Activated T-helper 2 cell treated with anti-CD3 and anti-CD28 coated beads, Interferon-gamma antibody, Interleukin-2, Interleukin-4, amounts not matched to agents 10 μg/mL and 5 μg/mL and 100 μg/mL, durations not matched to agents 14 hours and 24 hours and 36 hours (primary cell): ENCODE measurements around the gene BNIPL. TPM values are rescaled to one million over a fixed set of nuclear protein-coding genes. Genes with fewer than 3 reads are reported as not detected.
A peak's percentile ranks its signal among the peaks of the same experiment; 100 is the strongest.

Experiments used
- DNase-seq: peaks from one replicate; pipeline ENCODE4 v3.0.0; 2021; ENCODE audit warnings: low spot score
- H3K27ac Mint-ChIP-seq: one replicate; pipeline ENCODE4 v1.8.0; 2021; ENCODE audit warnings: mixed read lengths
- H3K27me3 Mint-ChIP-seq: one replicate; pipeline ENCODE4 v1.8.0; 2021; ENCODE audit warnings: low read depth, mixed read lengths
- H3K36me3 Mint-ChIP-seq: one replicate; pipeline ENCODE4 v1.8.0; 2021; ENCODE audit warnings: low read depth, mixed read lengths
- H3K4me1 Mint-ChIP-seq: one replicate; pipeline ENCODE4 v1.8.0; 2021; ENCODE audit warnings: low read depth, mixed read lengths
- H3K4me3 Mint-ChIP-seq: one replicate; pipeline ENCODE4 v1.8.0; 2021; ENCODE audit warnings: low read depth, mild to moderate bottlenecking, moderate library complexity, mixed read lengths
- H3K9me3 Mint-ChIP-seq: one replicate; pipeline ENCODE4 v1.8.0; 2021; ENCODE audit warnings: mixed read lengths
- intact Hi-C: fragments of 100-400 bp; cut with micrococcal nuclease; formaldehyde crosslinking; loops from one replicate; pipeline ENCODE4 v1.15.1; 2023
- total RNA-seq: library from RNA; stranded (reverse); gene quantifications from 2 replicates; pipeline ENCODE4 v1.2.3, GENCODE V29; 2022

Gene BNIPL
- total RNA-seq, 1 donor from 2014 or later, result 1.5 TPM

DNA sequence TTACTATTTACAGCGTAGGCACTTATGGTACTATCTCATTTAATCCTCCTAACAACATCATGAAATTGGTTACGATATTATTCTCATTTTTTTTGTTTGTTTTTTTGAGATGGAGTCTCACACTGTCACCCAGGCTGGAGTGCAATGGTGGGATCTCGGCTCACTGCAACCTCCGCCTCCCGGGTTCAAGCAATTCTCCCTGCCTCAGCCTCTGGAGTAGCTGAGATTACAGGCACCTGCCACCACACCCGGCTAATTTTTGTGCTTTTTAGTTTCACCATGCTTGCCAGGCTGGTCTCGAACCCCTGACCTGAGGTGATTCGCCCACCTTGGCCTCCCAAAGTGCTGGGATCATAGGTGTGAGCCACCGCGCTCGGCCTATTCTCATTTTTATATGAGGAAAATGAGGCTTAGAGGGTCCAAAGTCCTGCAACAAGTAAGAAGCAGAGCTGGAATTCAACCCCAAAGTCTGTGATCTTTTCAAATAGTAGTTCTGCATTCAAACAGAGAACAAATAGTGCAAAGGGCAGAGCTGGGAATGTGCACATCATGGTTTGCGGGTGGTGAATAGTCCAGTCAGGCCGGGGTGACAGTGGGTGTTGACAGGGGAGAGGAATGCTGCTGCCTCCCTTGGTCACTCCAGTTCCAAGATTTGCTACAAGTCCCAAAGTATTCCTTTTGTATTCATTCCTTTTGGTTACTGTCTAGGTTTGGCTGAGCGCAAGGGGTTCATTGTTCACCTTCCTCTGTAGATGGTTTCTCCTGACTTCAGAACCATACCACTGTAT is 23.5 kb upstream of the BNIPL start:
- H3K4me1 Mint-ChIP-seq, result peaks cover 20% of the 10 kb centered on the region
- no peak overlapping the region for H3K4me3 Mint-ChIP-seq
- H3K36me3 Mint-ChIP-seq, result peaks cover 7% of the 10 kb centered on the region
- no peaks in the 10 kb centered on the region for H3K9me3 Mint-ChIP-seq
- DNase-seq, result no peak
- intact Hi-C loops, result no loop called here
- no peaks in the 10 kb centered on the region for H3K27me3 Mint-ChIP-seq
- H3K27ac Mint-ChIP-seq, result no peak overlapping the region

DNA sequence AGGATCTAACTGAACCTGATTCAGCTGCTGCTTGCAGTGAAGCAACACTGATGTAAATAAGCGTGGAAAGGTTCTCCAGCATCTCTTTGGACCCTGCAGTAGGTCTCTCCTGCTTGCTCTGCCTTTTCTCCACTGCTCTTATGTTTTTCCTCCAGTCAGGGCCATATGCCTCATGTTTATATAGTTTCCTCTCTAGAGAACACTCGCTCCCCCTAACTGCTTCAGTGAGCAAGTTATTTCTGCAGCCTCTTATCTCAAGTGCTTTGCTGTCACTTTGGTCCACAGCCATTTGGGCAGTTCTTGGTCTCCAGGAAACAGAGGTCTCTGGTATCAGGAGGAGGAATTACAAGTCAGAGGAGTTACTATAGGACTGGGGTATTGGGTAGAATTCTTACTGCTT is 22.9 kb upstream of the BNIPL start:
- Mint-ChIP-seq H3K27me3 (no peaks in the 10 kb centered on the region), H3K27ac (no peak overlapping the region), H3K4me3 (no peak overlapping the region), H3K4me1 (peaks cover 15% of the 10 kb centered on the region), H3K36me3 (peaks cover 10% of the 10 kb centered on the region), H3K9me3 (no peaks in the 10 kb centered on the region)
- intact Hi-C loops, result no loop called here
- no peak for DNase-seq

DNA sequence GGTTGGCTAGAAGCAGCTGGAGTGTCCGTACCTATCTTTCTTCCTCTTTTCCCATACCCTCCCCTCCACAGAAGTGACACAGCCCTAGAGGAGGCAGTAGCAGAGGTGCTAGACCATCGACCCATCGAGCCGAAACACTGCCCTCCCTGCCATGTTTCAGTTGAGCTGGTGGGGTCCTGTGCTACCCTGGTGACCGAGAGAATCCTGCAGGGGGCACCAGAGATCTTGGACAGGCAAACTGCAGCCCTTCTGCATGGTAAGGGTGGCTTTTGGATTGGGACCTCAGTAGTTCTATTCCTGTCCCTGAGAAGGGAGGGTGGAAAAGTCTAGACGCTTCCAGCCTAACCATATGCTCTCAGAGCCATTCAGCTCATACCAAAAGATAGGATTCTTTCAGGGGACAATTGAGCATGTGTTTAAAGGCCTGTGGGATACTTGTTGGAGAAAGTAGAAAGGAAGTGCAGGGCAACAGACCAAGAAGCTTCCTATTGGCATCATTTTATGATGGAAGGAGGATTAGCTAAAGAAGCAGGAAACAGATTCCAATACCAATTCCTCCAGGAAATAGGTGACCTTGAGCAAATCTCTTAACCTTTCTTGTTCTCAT is 11.7 kb upstream of the BNIPL start:
- Mint-ChIP-seq H3K4me1 (peaks cover 5% of the 10 kb centered on the region), H3K36me3 (peaks cover 33% of the 10 kb centered on the region), H3K27me3 (no peaks in the 10 kb centered on the region), H3K9me3 (no peaks in the 10 kb centered on the region), H3K27ac (no peak overlapping the region), H3K4me3 (no peak overlapping the region)
- DNase-seq, result peak; percentile 72
- intact Hi-C loops, result loop anchor here (2.0 kb wide), 1 partner anchor 34 kb away; the partner anchor contains the start of gene CDC42SE1

GRCh38 chr1:151026460-151026859 is 9.9 kb upstream of the BNIPL start:
- Mint-ChIP-seq H3K36me3 (peaks cover 40% of the 10 kb centered on the region), H3K27ac (no peak overlapping the region), H3K4me3 (no peak overlapping the region), H3K27me3 (no peaks in the 10 kb centered on the region), H3K4me1 (peaks cover 5% of the 10 kb centered on the region), H3K9me3 (no peaks in the 10 kb centered on the region)
- no peak for DNase-seq
- intact Hi-C loops, result no loop called here

DNA sequence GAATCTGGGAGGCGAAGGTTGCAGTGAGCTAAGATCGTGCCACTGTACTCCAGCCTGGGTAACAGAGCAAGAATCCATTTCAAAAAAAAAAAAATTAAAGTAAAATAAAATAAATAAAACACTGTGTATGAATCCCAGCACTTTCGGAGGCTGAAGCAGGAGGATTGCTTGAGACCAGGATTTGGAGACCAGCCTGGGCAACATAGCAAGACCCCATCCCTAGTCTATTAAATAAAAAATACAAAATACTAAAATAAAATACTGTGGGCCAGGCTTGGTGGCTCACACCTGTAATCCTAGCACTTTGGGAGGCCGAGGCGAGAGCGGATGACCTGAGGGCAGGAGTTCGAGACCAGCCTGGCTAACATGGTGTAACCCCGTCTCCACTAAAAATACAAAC is 4.2 kb upstream of the BNIPL start:
- H3K9me3 Mint-ChIP-seq, result no peaks in the 10 kb centered on the region
- no peak for DNase-seq
- H3K27ac Mint-ChIP-seq, result no peak overlapping the region
- intact Hi-C loops, result no loop called here
- H3K4me3 Mint-ChIP-seq, result no peak overlapping the region
- H3K36me3 Mint-ChIP-seq, result peaks cover 43% of the 10 kb centered on the region
- no peaks in the 10 kb centered on the region for H3K27me3 Mint-ChIP-seq
- H3K4me1 Mint-ChIP-seq, result no peaks in the 10 kb centered on the region

DNA sequence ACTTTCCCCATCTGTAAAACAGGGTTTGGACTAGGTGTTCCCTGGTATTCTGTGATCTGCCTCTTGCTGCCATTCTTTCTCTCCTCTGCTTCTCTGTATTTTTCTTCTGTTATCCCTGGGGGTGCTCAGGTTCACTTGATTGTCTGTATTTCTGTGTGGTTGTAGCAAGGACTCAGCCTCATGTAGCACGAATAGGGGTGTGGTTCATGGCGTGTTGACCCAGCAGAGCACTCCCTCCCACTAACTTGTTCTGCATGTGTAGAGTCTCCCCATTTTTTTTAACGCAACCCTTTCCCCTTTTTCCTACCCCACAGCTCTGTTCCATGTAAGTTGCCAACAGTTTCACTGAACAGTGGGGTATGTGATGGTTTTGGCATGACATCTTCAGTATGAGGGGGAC is 1.2 kb upstream of the BNIPL start:
- Mint-ChIP-seq H3K4me1 (no peaks in the 10 kb centered on the region), H3K9me3 (no peaks in the 10 kb centered on the region), H3K4me3 (no peak overlapping the region), H3K36me3 (peaks cover 26% of the 10 kb centered on the region), H3K27me3 (no peaks in the 10 kb centered on the region), H3K27ac (no peak overlapping the region)
- intact Hi-C loops, result no loop called here
- no peak for DNase-seq

DNA sequence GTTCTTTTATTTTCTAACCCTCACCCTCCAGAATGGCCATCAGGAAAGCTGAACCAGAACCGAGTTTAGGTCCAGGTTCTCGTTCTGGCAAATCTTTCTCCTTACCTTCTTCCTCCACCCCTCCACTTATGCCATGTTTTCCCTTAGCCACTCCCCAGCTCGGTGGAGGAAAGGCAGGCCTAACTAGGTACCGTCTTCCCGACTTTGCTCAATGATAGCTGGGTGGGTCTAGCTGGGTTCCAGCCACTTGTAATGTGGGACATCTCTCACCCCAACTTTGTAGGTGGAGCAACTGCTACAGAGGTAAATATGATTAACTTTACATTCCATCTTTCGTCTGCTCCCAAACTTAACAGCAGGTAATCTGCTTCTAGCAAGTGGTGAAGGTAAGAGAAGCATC is 646 bp downstream of the BNIPL start:
- Mint-ChIP-seq H3K9me3 (no peaks in the 10 kb centered on the region), H3K36me3 (peaks cover 19% of the 10 kb centered on the region), H3K27me3 (no peaks in the 10 kb centered on the region), H3K4me1 (no peaks in the 10 kb centered on the region), H3K27ac (no peak overlapping the region), H3K4me3 (no peak overlapping the region)
- DNase-seq, result no peak
- intact Hi-C loops, result no loop called here

DNA sequence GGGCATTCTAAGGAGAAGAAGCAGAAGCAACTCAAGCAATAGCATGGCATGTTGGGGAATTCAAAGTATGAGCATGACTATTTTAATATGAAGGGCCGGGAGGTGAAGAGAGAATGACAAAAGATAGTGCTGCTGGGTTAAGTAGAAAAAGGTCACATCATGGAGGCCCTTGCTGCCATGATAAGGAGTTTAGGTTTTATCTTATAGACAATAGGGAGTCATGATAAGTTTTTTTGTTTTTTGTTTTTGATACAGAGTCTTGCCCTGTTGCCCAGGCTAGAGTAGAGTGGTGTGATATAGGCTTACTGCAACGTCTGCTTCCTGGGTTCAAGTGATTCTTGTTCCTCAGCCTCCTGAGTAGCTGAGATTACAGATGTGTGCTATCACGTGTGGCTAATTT is 3.1 kb downstream of the BNIPL start:
- no peaks in the 10 kb centered on the region for H3K9me3 Mint-ChIP-seq
- H3K36me3 Mint-ChIP-seq, result peaks cover 11% of the 10 kb centered on the region
- no peak for DNase-seq
- no peak overlapping the region for H3K27ac Mint-ChIP-seq
- H3K27me3 Mint-ChIP-seq, result no peaks in the 10 kb centered on the region
- no peak overlapping the region for H3K4me3 Mint-ChIP-seq
- intact Hi-C loops, result no loop called here
- H3K4me1 Mint-ChIP-seq, result peaks cover 6% of the 10 kb centered on the region

GRCh38 chr1:151043163-151043562 is 6.8 kb downstream of the BNIPL start:
- Mint-ChIP-seq H3K9me3 (no peaks in the 10 kb centered on the region), H3K4me3 (no peak overlapping the region), H3K4me1 (peaks cover 8% of the 10 kb centered on the region), H3K36me3 (peaks cover 2% of the 10 kb centered on the region), H3K27me3 (no peaks in the 10 kb centered on the region), H3K27ac (no peak overlapping the region)
- intact Hi-C loops, result no loop called here
- no peak for DNase-seq

- peaks cover 30% of the 10 kb centered on the region for H3K36me3 Mint-ChIP-seq
- H3K4me3 Mint-ChIP-seq, result peak within 1 kb of the TSS; percentile 86
- DNase-seq, result peak; percentile 42
- H3K27ac Mint-ChIP-seq, result peak within 1 kb of the TSS; percentile 77
- no peaks in the 10 kb centered on the region for H3K27me3 Mint-ChIP-seq
- H3K9me3 Mint-ChIP-seq, result no peaks in the 10 kb centered on the region
- peaks cover 18% of the 10 kb centered on the region for H3K4me1 Mint-ChIP-seq
- intact Hi-C loops, result loop anchor here (2.0 kb wide), 1 partner anchor 39 kb away; the partner anchor contains the start of gene PRUNE1
Measured at GRCh38 chr1:151047591-151047924, 11.2 kb downstream of the BNIPL start, which contains the start of gene C1orf56. C1orf56 (plus strand) TSS chr1:151047751; CDS start chr1:151047848, 97 bp downstream.

DNA sequence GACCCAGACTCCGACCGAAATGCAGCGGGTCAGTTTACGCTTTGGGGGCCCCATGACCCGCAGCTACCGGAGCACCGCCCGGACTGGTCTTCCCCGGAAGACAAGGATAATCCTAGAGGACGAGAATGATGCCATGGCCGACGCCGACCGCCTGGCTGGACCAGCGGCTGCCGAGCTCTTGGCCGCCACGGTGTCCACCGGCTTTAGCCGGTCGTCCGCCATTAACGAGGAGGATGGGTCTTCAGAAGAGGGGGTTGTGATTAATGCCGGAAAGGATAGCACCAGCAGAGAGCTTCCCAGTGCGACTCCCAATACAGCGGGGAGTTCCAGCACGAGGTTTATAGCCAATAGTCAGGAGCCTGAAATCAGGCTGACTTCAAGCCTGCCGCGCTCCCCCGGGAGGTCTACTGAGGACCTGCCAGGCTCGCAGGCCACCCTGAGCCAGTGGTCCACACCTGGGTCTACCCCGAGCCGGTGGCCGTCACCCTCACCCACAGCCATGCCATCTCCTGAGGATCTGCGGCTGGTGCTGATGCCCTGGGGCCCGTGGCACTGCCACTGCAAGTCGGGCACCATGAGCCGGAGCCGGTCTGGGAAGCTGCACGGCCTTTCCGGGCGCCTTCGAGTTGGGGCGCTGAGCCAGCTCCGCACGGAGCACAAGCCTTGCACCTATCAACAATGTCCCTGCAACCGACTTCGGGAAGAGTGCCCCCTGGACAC is 11.7 kb downstream of the BNIPL start:
- Mint-ChIP-seq H3K4me3 (peak overlapping the region; percentile 86), H3K27ac (peak overlapping the region; percentile 77), H3K4me1 (peaks cover 14% of the 10 kb centered on the region), H3K9me3 (no peaks in the 10 kb centered on the region), H3K36me3 (peaks cover 33% of the 10 kb centered on the region), H3K27me3 (no peaks in the 10 kb centered on the region)
- DNase-seq, result peak; percentile 52
- intact Hi-C loops, result loop anchor here (1.0 to 2.0 kb wide), 2 partner anchors 9 to 39 kb away; partner anchors contain the start of gene PRUNE1

GRCh38 chr1:151048645-151049032 is 12.3 kb downstream of the BNIPL start:
- Mint-ChIP-seq H3K27ac (no peak overlapping the region), H3K36me3 (peaks cover 39% of the 10 kb centered on the region), H3K27me3 (no peaks in the 10 kb centered on the region), H3K4me1 (peaks cover 12% of the 10 kb centered on the region), H3K9me3 (no peaks in the 10 kb centered on the region), H3K4me3 (peak overlapping the region; percentile 86)
- no peak for DNase-seq
- intact Hi-C loops, result loop anchor here (1.0 kb wide), 1 partner anchor 9 kb away; no protein-coding TSS in a partner anchor

- no peak overlapping the region for H3K4me3 Mint-ChIP-seq
- DNase-seq, result no peak
- H3K27me3 Mint-ChIP-seq, result no peaks in the 10 kb centered on the region
- H3K4me1 Mint-ChIP-seq, result peaks cover 15% of the 10 kb centered on the region
- peaks cover 47% of the 10 kb centered on the region for H3K36me3 Mint-ChIP-seq
- peak overlapping the region; percentile 26 for H3K27ac Mint-ChIP-seq
- H3K9me3 Mint-ChIP-seq, result no peaks in the 10 kb centered on the region
- intact Hi-C loops, result no loop called here
Measured at GRCh38 chr1:151049458-151049857, 13.1 kb downstream of the BNIPL start.
